ENCODE measurements around the gene RANBP17.
"Not testable (repeated sequence)": the region's sequence is repeated elsewhere in the genome, so short reads cannot be mapped to it uniquely, and the experiment has no call there.

RANBP17 gene

GRCh38 chr5:170917113-170917512, 55.3 kb downstream of the RANBP17 start:
- no peak overlapping the region for H3K27ac ChIP-seq (ENCODE audit: low read depth, low read length)
- no peaks in the 10 kb centered on the region for H4K20me1 ChIP-seq (ENCODE audit: control insufficient read depth, insufficient read depth, low read depth, low read length)
- H3K4me1 ChIP-seq (ENCODE audit: control insufficient read depth, low read length): no peaks in the 10 kb centered on the region
- H3K4me2 ChIP-seq (ENCODE audit: low read length): no peak overlapping the region
- H3K36me3 ChIP-seq (ENCODE audit: control insufficient read depth, low read length): no peaks in the 10 kb centered on the region
- H3K9me3 ChIP-seq (ENCODE audit: control insufficient read depth, insufficient read depth, low read length): no peaks in the 10 kb centered on the region
- H3K9me2 ChIP-seq (replicated peaks; ENCODE audit: control insufficient read depth, low read length): no peaks in the 10 kb centered on the region
- H3F3A ChIP-seq (ENCODE audit: control insufficient read depth, insufficient read depth): no peaks in the 10 kb centered on the region
- no peak overlapping the region for H3K4me3 ChIP-seq (ENCODE audit: low read length)
- no peak for TF ChIP-seq CTCF (IDR thresholded peaks at IDR 0.05; ENCODE audit: low read depth, low read length, poor library complexity, severe bottlenecking)
- TF ChIP-seq EZH2phosphoT487 (IDR thresholded peaks at IDR 0.05; ENCODE audit: borderline replicate concordance, low read length): no peak
- no peaks in the 10 kb centered on the region for H3K27me3 ChIP-seq (ENCODE audit: control insufficient read depth, low read length)
- no peaks in the 10 kb centered on the region for H3K79me2 ChIP-seq (ENCODE audit: control insufficient read depth, low read length)

GRCh38 chr5:170920196-170920595, 58.4 kb downstream of the RANBP17 start:
- Histone ChIP-seq H3K4me1 (ENCODE audit: control insufficient read depth, low read length) (no peaks in the 10 kb centered on the region), H3F3A (ENCODE audit: control insufficient read depth, insufficient read depth) (no peaks in the 10 kb centered on the region), H3K27me3 (ENCODE audit: control insufficient read depth, low read length) (no peaks in the 10 kb centered on the region), H3K79me2 (ENCODE audit: control insufficient read depth, low read length) (no peaks in the 10 kb centered on the region), H3K4me2 (ENCODE audit: low read length) (no peak overlapping the region), H3K9me3 (ENCODE audit: control insufficient read depth, insufficient read depth, low read length) (no peaks in the 10 kb centered on the region), H3K4me3 (ENCODE audit: low read length) (no peak overlapping the region), H3K36me3 (ENCODE audit: control insufficient read depth, low read length) (no peaks in the 10 kb centered on the region), H3K27ac (ENCODE audit: low read depth, low read length) (no peak overlapping the region), H3K9me2 (replicated peaks; ENCODE audit: control insufficient read depth, low read length) (no peaks in the 10 kb centered on the region), H4K20me1 (ENCODE audit: control insufficient read depth, insufficient read depth, low read depth, low read length) (no peaks in the 10 kb centered on the region)
- TF ChIP-seq EZH2phosphoT487 (IDR thresholded peaks at IDR 0.05; ENCODE audit: borderline replicate concordance, low read length): no peak
- TF ChIP-seq CTCF (IDR thresholded peaks at IDR 0.05; ENCODE audit: low read depth, low read length, poor library complexity, severe bottlenecking): no peak

GRCh38 chr5:170922331-170922730, 60.5 kb downstream of the RANBP17 start:
- H3K4me3 ChIP-seq (ENCODE audit: low read length); H3K27ac ChIP-seq (ENCODE audit: low read depth, low read length); H4K20me1 ChIP-seq (ENCODE audit: control insufficient read depth, insufficient read depth, low read depth, low read length); H3K27me3 ChIP-seq (ENCODE audit: control insufficient read depth, low read length); H3K36me3 ChIP-seq (ENCODE audit: control insufficient read depth, low read length); H3K79me2 ChIP-seq (ENCODE audit: control insufficient read depth, low read length); H3K4me2 ChIP-seq (ENCODE audit: low read length); H3K4me1 ChIP-seq (ENCODE audit: control insufficient read depth, low read length); H3F3A ChIP-seq (ENCODE audit: control insufficient read depth, insufficient read depth); H3K9me3 ChIP-seq (ENCODE audit: control insufficient read depth, insufficient read depth, low read length); H3K9me2 ChIP-seq (replicated peaks; ENCODE audit: control insufficient read depth, low read length): not testable (repeated sequence)

- Histone ChIP-seq H3K27me3 (ENCODE audit: control insufficient read depth, low read length) (no peaks in the 10 kb centered on the region), H3K4me2 (ENCODE audit: low read length) (no peak overlapping the region), H3K27ac (ENCODE audit: low read depth, low read length) (no peak overlapping the region), H3K36me3 (ENCODE audit: control insufficient read depth, low read length) (no peaks in the 10 kb centered on the region), H3K79me2 (ENCODE audit: control insufficient read depth, low read length) (no peaks in the 10 kb centered on the region), H3K4me3 (ENCODE audit: low read length) (no peak overlapping the region), H3K4me1 (ENCODE audit: control insufficient read depth, low read length) (no peaks in the 10 kb centered on the region), H3F3A (ENCODE audit: control insufficient read depth, insufficient read depth) (no peaks in the 10 kb centered on the region), H3K9me2 (replicated peaks; ENCODE audit: control insufficient read depth, low read length) (no peaks in the 10 kb centered on the region), H4K20me1 (ENCODE audit: control insufficient read depth, insufficient read depth, low read depth, low read length) (no peaks in the 10 kb centered on the region), H3K9me3 (ENCODE audit: control insufficient read depth, insufficient read depth, low read length) (no peaks in the 10 kb centered on the region)
- TF ChIP-seq CTCF (IDR thresholded peaks at IDR 0.05; ENCODE audit: low read depth, low read length, poor library complexity, severe bottlenecking) (no peak), EZH2phosphoT487 (IDR thresholded peaks at IDR 0.05; ENCODE audit: borderline replicate concordance, low read length) (no peak)
Observed at GRCh38 chr5:170923910-170924620, 62.2 kb downstream of the RANBP17 start.

- not testable (repeated sequence) for H3K4me1 ChIP-seq (ENCODE audit: control insufficient read depth, low read length); H3K79me2 ChIP-seq (ENCODE audit: control insufficient read depth, low read length); H3K27me3 ChIP-seq (ENCODE audit: control insufficient read depth, low read length); H4K20me1 ChIP-seq (ENCODE audit: control insufficient read depth, insufficient read depth, low read depth, low read length); H3K4me2 ChIP-seq (ENCODE audit: low read length); H3K9me2 ChIP-seq (replicated peaks; ENCODE audit: control insufficient read depth, low read length); H3K9me3 ChIP-seq (ENCODE audit: control insufficient read depth, insufficient read depth, low read length); H3K36me3 ChIP-seq (ENCODE audit: control insufficient read depth, low read length); H3F3A ChIP-seq (ENCODE audit: control insufficient read depth, insufficient read depth); H3K27ac ChIP-seq (ENCODE audit: low read depth, low read length); H3K4me3 ChIP-seq (ENCODE audit: low read length)
Observed at GRCh38 chr5:170935534-170936218, 73.9 kb downstream of the RANBP17 start.

Measured in DOHH2 (cell line).